Osteoblast (primary cell): Measurements from ENCODE around the gene RSPRY1. TPM values are rescaled to one million over a fixed set of nuclear protein-coding genes. Genes with fewer than 3 reads are reported as not detected.

ENCODE experiments used
- DNase-seq: peaks from one replicate; pipeline ENCODE4 v3.0.0; 2011; ENCODE audit warnings: low spot score, mixed read lengths; ENCODE audit not compliant: insufficient read length; ENCODE audit errors: missing footprints
- H2AFZ ChIP-seq: 2 replicates; pipeline ENCODE4 v1.6.0; 2011; ENCODE audit warnings: mild to moderate bottlenecking, low read length
- H3K27ac ChIP-seq: 2 replicates; pipeline ENCODE4 v1.5.1; 2011; ENCODE audit warnings: mild to moderate bottlenecking, low read depth, low read length, moderate library complexity
- H3K27me3 ChIP-seq: 2 replicates; pipeline ENCODE4 v1.6.0; 2012; ENCODE audit warnings: mild to moderate bottlenecking, control low read depth, inconsistent platforms, low read length, moderate library complexity; ENCODE audit not compliant: insufficient read depth
- H3K36me3 ChIP-seq: 2 replicates; pipeline ENCODE4 v1.5.1; 2011; ENCODE audit warnings: mild to moderate bottlenecking, low read length, control low read depth, moderate library complexity; ENCODE audit not compliant: insufficient read depth
- H3K4me1 ChIP-seq: 2 replicates; pipeline ENCODE4 v1.5.1; 2011; ENCODE audit warnings: mild to moderate bottlenecking, low read length, control low read depth, moderate library complexity; ENCODE audit not compliant: insufficient read depth
- H3K4me2 ChIP-seq: 2 replicates; pipeline ENCODE4 v1.6.0; 2011; ENCODE audit warnings: mild to moderate bottlenecking, low read length; ENCODE audit not compliant: insufficient read depth
- H3K4me3 ChIP-seq: fragments of 200-600 bp; sonication (generic); 3 replicates; pipeline ENCODE4 v1.5.1; 2012; ENCODE audit warnings: mild to moderate bottlenecking, low read length, inconsistent platforms; ENCODE audit not compliant: insufficient read depth
- H3K79me2 ChIP-seq: 2 replicates; pipeline ENCODE4 v1.6.0; 2012; ENCODE audit warnings: mild to moderate bottlenecking, low read length, control low read depth, inconsistent platforms; ENCODE audit not compliant: insufficient read depth
- H3K9me3 ChIP-seq: 2 replicates; pipeline ENCODE4 v1.5.1; 2011; ENCODE audit warnings: low read depth, low read length, control low read depth
- H4K20me1 ChIP-seq: 2 replicates; pipeline ENCODE4 v1.6.0; 2012; ENCODE audit warnings: mild to moderate bottlenecking, low read length, control low read depth; ENCODE audit not compliant: insufficient read depth
- total RNA-seq: library from RNA; depleted of rRNA; stranded (reverse); fragments of >200 nt; gene quantifications from 2 replicates; pipeline ENCODE4 v1.2.3, GENCODE V29; 2012
- TF ChIP-seq, protein P1 (sequence below): IDR thresholded peaks from 2 replicates; pipeline ENCODE4 v1.5.1; 2011; ENCODE audit warnings: mild to moderate bottlenecking, low read depth, low read length, moderate library complexity; ENCODE audit errors: extremely low read depth

The RSPRY1 gene
- total RNA-seq, 1 donor, result 57.2 TPM

DNA sequence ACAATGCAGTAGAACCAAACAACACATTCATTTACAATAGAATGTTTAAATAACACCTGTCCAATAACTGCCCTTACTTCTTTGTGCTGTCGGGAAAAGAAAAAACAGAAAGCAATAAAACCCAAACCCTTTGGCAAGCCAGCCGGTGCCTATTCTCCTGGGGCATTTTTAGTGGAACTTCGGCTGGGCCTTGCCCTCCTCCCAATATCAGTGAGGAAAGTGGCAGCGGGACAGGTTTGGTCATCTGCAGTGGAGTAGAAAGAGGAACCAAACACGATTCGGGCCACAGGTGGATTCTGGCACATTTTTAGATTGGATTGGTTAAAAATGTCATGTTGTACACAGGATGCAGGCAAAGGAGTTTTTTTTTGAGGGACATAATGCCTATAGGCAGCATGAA, 32.3 kb upstream of the RSPRY1 start:
- Histone ChIP-seq H3K79me2 (no peaks in the 10 kb centered on the region), H3K4me1 (no peaks in the 10 kb centered on the region), H3K9me3 (no peaks in the 10 kb centered on the region), H3K36me3 (peaks cover 38% of the 10 kb centered on the region), H3K4me2 (no peak overlapping the region), H4K20me1 (no peaks in the 10 kb centered on the region), H2AFZ (no peak overlapping the region), H3K4me3 (no peak overlapping the region), H3K27ac (no peak overlapping the region), H3K27me3 (no peaks in the 10 kb centered on the region)
- no peak for DNase-seq
- TF ChIP-seq, protein P1, sequence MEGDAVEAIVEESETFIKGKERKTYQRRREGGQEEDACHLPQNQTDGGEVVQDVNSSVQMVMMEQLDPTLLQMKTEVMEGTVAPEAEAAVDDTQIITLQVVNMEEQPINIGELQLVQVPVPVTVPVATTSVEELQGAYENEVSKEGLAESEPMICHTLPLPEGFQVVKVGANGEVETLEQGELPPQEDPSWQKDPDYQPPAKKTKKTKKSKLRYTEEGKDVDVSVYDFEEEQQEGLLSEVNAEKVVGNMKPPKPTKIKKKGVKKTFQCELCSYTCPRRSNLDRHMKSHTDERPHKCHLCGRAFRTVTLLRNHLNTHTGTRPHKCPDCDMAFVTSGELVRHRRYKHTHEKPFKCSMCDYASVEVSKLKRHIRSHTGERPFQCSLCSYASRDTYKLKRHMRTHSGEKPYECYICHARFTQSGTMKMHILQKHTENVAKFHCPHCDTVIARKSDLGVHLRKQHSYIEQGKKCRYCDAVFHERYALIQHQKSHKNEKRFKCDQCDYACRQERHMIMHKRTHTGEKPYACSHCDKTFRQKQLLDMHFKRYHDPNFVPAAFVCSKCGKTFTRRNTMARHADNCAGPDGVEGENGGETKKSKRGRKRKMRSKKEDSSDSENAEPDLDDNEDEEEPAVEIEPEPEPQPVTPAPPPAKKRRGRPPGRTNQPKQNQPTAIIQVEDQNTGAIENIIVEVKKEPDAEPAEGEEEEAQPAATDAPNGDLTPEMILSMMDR, result no peak

DNA sequence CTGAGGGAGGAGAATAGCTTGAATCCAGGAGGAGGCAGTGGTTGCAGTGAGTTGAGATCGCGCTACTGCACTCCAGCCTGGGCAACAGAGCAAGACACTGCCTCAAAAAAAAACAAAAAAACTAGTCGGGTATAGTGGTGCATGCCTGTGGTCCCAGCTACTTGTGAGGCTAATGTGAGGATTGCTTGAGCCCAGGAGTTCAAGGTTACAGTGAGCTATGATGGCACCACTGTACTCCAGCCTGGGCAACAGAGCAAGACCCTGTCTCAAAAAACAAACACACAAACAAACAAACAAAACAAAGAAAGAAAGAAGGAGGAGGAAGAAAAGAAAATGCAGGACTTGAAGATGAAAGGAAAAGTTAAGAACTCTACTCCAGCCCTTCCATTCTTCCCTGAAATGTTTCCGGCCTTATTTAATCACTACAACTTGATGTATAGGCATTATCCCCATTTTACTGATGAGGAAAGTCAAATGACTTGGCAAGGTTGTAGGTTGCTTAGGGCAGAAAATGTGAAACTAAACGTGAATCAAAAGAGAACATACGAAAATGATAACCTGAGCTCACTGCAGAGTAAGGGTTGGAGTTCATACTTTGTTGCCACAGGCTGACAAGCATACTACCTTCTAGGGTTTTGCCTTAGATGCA, 30.3 kb upstream of the RSPRY1 start:
- Histone ChIP-seq H3K27me3 (no peaks in the 10 kb centered on the region), H3K9me3 (no peaks in the 10 kb centered on the region), H2AFZ (no peak overlapping the region), H3K4me2 (no peak overlapping the region), H3K36me3 (peaks cover 41% of the 10 kb centered on the region), H3K4me3 (no peak overlapping the region), H3K79me2 (no peaks in the 10 kb centered on the region), H4K20me1 (no peaks in the 10 kb centered on the region), H3K4me1 (no peaks in the 10 kb centered on the region), H3K27ac (no peak overlapping the region)
- TF ChIP-seq, protein P1, result no peak
- DNase-seq, result no peak

DNA sequence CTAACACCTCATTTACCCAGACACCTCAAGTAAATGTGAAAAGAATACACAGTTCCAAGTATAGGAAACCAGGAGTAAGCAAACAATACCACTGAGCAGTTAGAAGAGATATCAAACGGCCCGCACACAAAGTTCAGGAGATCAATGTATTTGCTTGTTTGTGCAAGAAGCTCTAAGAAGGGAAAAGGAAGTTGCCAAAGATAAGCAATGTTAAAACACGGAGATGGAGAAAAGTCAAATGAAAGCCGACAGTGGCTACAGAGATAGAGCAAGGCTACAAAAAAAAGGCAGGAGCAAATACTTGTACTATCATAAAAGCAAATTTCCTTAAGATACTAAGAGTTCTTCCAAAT, 29.8 kb upstream of the RSPRY1 start:
- Histone ChIP-seq H3K9me3 (no peaks in the 10 kb centered on the region), H3K79me2 (no peaks in the 10 kb centered on the region), H3K36me3 (peaks cover 41% of the 10 kb centered on the region), H4K20me1 (no peaks in the 10 kb centered on the region), H3K4me2 (no peak overlapping the region), H3K27ac (no peak overlapping the region), H3K27me3 (no peaks in the 10 kb centered on the region), H3K4me1 (no peaks in the 10 kb centered on the region), H2AFZ (no peak overlapping the region), H3K4me3 (no peak overlapping the region)
- DNase-seq, result no peak
- TF ChIP-seq, protein P1, result no peak

DNA sequence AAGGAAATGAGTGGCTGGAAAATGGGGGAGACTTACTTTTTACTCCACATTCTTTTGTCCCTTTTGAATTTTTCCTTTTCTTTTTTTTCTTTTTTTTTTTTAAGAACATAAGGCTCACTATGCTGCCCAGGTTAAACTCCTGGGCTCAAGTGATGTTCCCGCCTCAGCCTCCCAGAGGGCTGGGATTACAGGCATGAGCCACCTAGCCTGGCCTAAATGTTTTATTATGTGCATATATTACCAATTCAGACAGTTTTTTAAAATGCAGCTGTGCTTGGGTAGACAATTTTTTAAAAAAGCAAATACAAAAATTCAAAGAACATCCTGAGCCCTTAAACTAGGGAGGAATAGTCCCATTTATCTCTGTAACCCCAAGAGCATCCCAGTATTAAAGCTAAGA, 28.6 kb upstream of the RSPRY1 start:
- DNase-seq, result no peak
- Histone ChIP-seq H4K20me1 (no peaks in the 10 kb centered on the region), H3K4me1 (no peaks in the 10 kb centered on the region), H3K9me3 (no peaks in the 10 kb centered on the region), H2AFZ (no peak overlapping the region), H3K79me2 (no peaks in the 10 kb centered on the region), H3K27me3 (no peaks in the 10 kb centered on the region), H3K4me3 (no peak overlapping the region), H3K27ac (no peak overlapping the region), H3K36me3 (peaks cover 40% of the 10 kb centered on the region), H3K4me2 (no peak overlapping the region)
- TF ChIP-seq, protein P1, result no peak
